ENCODE measurements around the gene RAB11FIP2. TPM values are rescaled to one million over a fixed set of nuclear protein-coding genes. Genes with fewer than 3 reads are reported as not detected.

The RAB11FIP2 gene
- total RNA-seq, 1 experiment from 2014 or later: 18.4 TPM

- no peaks in the 10 kb centered on the region for H4K20me1 ChIP-seq (ENCODE audit: control insufficient read depth, insufficient read depth, insufficient read length)
- H3K79me2 ChIP-seq (ENCODE audit: insufficient read depth, low read length): no peaks in the 10 kb centered on the region
- no peak overlapping the region for H3K23ac ChIP-seq (ENCODE audit: insufficient read length, low read depth, low read length)
- H4K91ac ChIP-seq (ENCODE audit: insufficient read length, low read depth, low read length): no peak overlapping the region
- H3K9ac ChIP-seq (ENCODE audit: extremely low read depth, insufficient read length, low read length): no peak overlapping the region
- peaks cover 5% of the 10 kb centered on the region; the same call in 1 of the 2 replicates for H3K4me1 ChIP-seq (ENCODE audit: insufficient read depth, low read length)
- no peak for DNase-seq
- no peak overlapping the region for H2BK5ac ChIP-seq (ENCODE audit: insufficient read length, low read length)
- H2BK12ac ChIP-seq (ENCODE audit: insufficient read length, low read depth, low read length): no peak overlapping the region
- Mint-ChIP-seq H3K9me3 (no peaks in the 10 kb centered on the region), H3K4me3 (no peak overlapping the region), H3K27ac (no peak overlapping the region), H3K4me1 (peaks cover 13 to 17% of the 10 kb centered on the region in 2 experiments), H3K36me3 (ENCODE audit: insufficient read depth in 1 of 3, low read depth in 3 of 3) (no peaks in the 10 kb centered on the region), H3K27me3 (ENCODE audit: low read depth) (no peaks in the 10 kb centered on the region)
- no peak overlapping the region for H2BK120ac ChIP-seq (ENCODE audit: low read depth, low read length, poor library complexity, severe bottlenecking)
- no peaks in the 10 kb centered on the region for H3K23me2 ChIP-seq (ENCODE audit: insufficient read length, low read depth, low read length, poor library complexity, severe bottlenecking)
- H3K4ac ChIP-seq (ENCODE audit: low read depth, low read length): no peak overlapping the region
- no peak for TF ChIP-seq CTCF (conservative IDR thresholded peaks at IDR 0.05)
- no peak overlapping the region for H3K56ac ChIP-seq (ENCODE audit: insufficient read length, low read depth, low read length)
- H4K5ac ChIP-seq (ENCODE audit: insufficient read length, low read depth, low read length): no peak overlapping the region
- H2AK5ac ChIP-seq (ENCODE audit: insufficient read length, low read length): no peak overlapping the region
- WGBS (ENCODE audit: extremely low coverage, insufficient read length, low lambda C conversion rate): no CpG with 5 or more reads among the region's 2 CpGs
- H2AFZ ChIP-seq (ENCODE audit: low read length): no peak overlapping the region
- no peaks in the 10 kb centered on the region for H3K9me3 ChIP-seq (ENCODE audit: control insufficient read depth, low read depth, low read length)
- H3K4me2 ChIP-seq (ENCODE audit: insufficient read depth, insufficient read length, low read length): no peak overlapping the region
- H3K79me1 ChIP-seq (ENCODE audit: insufficient read depth, low read depth, low read length, poor library complexity, severe bottlenecking): no peaks in the 10 kb centered on the region
- no peaks in the 10 kb centered on the region for H3K27me3 ChIP-seq (ENCODE audit: insufficient read depth, low read length)
- H3K27ac ChIP-seq (ENCODE audit: insufficient read length, low read depth, low read length): no peak overlapping the region
- H3T11ph ChIP-seq (ENCODE audit: low read length): no peak overlapping the region
- no peak overlapping the region for H2BK20ac ChIP-seq (ENCODE audit: low read depth, low read length, poor library complexity, severe bottlenecking)
- no peak overlapping the region for H3K18ac ChIP-seq (ENCODE audit: insufficient read length, low read depth, low read length)
- no peak overlapping the region for H4K8ac ChIP-seq (replicated peaks; ENCODE audit: insufficient read length, low read depth, low read length)
- H2BK15ac ChIP-seq (ENCODE audit: low read depth, low read length): no peak overlapping the region
- H3K14ac ChIP-seq (ENCODE audit: insufficient read depth, low read length): no peak overlapping the region
These were observed 7.6 kb upstream of the RAB11FIP2 start for GRCh38 chr10:118054383-118054782.
